NCI-H128 (cell line): Measurements from ENCODE around the gene NFU1.
A peak's percentile ranks its signal among the peaks of the same experiment; 100 is the strongest.
"Not testable (repeated sequence)": the region's sequence is repeated elsewhere in the genome, so short reads cannot be mapped to it uniquely, and the experiment has no call there.

ENCODE experiments used
- DNase-seq: peaks from one replicate; lab custom pipeline; 2025; ENCODE audit not compliant: unreplicated experiment; lab: John Stamatoyannopoulos, UW

Gene NFU1

GRCh38 chr2:69389271-69389670, 48.0 kb downstream of the NFU1 start:
- DNase-seq = no peak

- DNase-seq = no peak
Observed at GRCh38 chr2:69387770-69388481, 49.3 kb downstream of the NFU1 start.

- peak; percentile 88 for DNase-seq
Observed at GRCh38 chr2:69386789-69387734, 50.2 kb downstream of the NFU1 start, which contains the start of gene GFPT1. Gene GFPT1 (minus strand): TSS chr2:69387227. CDS start chr2:69387071, 156 bp downstream.

GRCh38 chr2:69386360-69386759, 50.9 kb downstream of the NFU1 start:
- DNase-seq = no peak

- no peak for DNase-seq
Observed at GRCh38 chr2:69385443-69386151, 51.6 kb downstream of the NFU1 start.

- DNase-seq = no peak
Observed at GRCh38 chr2:69384618-69385081, 52.6 kb downstream of the NFU1 start.

GRCh38 chr2:69383176-69383812, 53.9 kb downstream of the NFU1 start:
- DNase-seq = no peak

GRCh38 chr2:69382547-69382946, 54.7 kb downstream of the NFU1 start:
- DNase-seq = no peak

GRCh38 chr2:69381337-69381737, 55.9 kb downstream of the NFU1 start:
- no peak for DNase-seq

GRCh38 chr2:69380072-69380917, 56.9 kb downstream of the NFU1 start:
- no peak for DNase-seq

- no peak for DNase-seq
Observed at GRCh38 chr2:69376403-69376802, 60.8 kb downstream of the NFU1 start.

GRCh38 chr2:69375494-69376353, 61.5 kb downstream of the NFU1 start:
- no peak for DNase-seq

GRCh38 chr2:69372767-69373166, 64.5 kb downstream of the NFU1 start:
- DNase-seq = no peak

- DNase-seq = no peak
Observed at GRCh38 chr2:69369802-69370201, 67.4 kb downstream of the NFU1 start.

GRCh38 chr2:69368588-69368987, 68.6 kb downstream of the NFU1 start:
- DNase-seq = no peak

GRCh38 chr2:69359371-69359770, 77.9 kb downstream of the NFU1 start:
- DNase-seq = no peak

- no peak for DNase-seq
Observed at GRCh38 chr2:69358914-69359313, 78.3 kb downstream of the NFU1 start.

- no peak for DNase-seq
Observed at GRCh38 chr2:69356471-69356870, 80.8 kb downstream of the NFU1 start.

GRCh38 chr2:69354976-69355375, 82.3 kb downstream of the NFU1 start:
- not testable (repeated sequence) for DNase-seq
